HG03196 (cell line): ENCODE results near the gene FLRT1.

Experiments used
- ATAC-seq: cut with Tn5 transposase; IDR thresholded peaks from one replicate; pipeline ENCODE4 v1.9.1; 2021; ENCODE audit not compliant: unreplicated experiment

FLRT1 gene

GRCh38 chr11:64064374-64065140, 28.8 kb downstream of the FLRT1 start:
- no peak for ATAC-seq

GRCh38 chr11:64065141-64065465, 29.4 kb downstream of the FLRT1 start:
- ATAC-seq = no peak

- ATAC-seq = no peak
These were observed 30.0 kb downstream of the FLRT1 start for GRCh38 chr11:64065712-64066111.

GRCh38 chr11:64067230-64067993, 31.7 kb downstream of the FLRT1 start:
- no peak for ATAC-seq

- ATAC-seq = no peak
These were observed 33.1 kb downstream of the FLRT1 start for GRCh38 chr11:64068705-64069400.

GRCh38 chr11:64069401-64070313, 33.9 kb downstream of the FLRT1 start:
- no peak for ATAC-seq

GRCh38 chr11:64070314-64070681, 34.6 kb downstream of the FLRT1 start:
- no peak for ATAC-seq

GRCh38 chr11:64071849-64072248, 36.1 kb downstream of the FLRT1 start:
- ATAC-seq = no peak

GRCh38 chr11:64072403-64072802, 36.7 kb downstream of the FLRT1 start:
- ATAC-seq = no peak

GRCh38 chr11:64072871-64073270, 37.1 kb downstream of the FLRT1 start:
- no peak for ATAC-seq

- ATAC-seq = no peak
These were observed 37.8 kb downstream of the FLRT1 start for GRCh38 chr11:64073542-64073941.

GRCh38 chr11:64074239-64074638, 38.5 kb downstream of the FLRT1 start:
- ATAC-seq = no peak

- ATAC-seq = no peak
These were observed 41.0 kb downstream of the FLRT1 start for GRCh38 chr11:64076758-64077157.

- ATAC-seq = no peak
These were observed 41.9 kb downstream of the FLRT1 start for GRCh38 chr11:64077607-64078006.

GRCh38 chr11:64078284-64078683, 42.6 kb downstream of the FLRT1 start:
- ATAC-seq = no peak

- ATAC-seq = no peak
These were observed 43.2 kb downstream of the FLRT1 start for GRCh38 chr11:64078905-64079304.

GRCh38 chr11:64080390-64080789, 44.7 kb downstream of the FLRT1 start:
- no peak for ATAC-seq

- no peak for ATAC-seq
These were observed 46.2 kb downstream of the FLRT1 start for GRCh38 chr11:64081745-64082442.

- ATAC-seq = no peak
These were observed 47.8 kb downstream of the FLRT1 start for GRCh38 chr11:64083398-64084080.
